HEK293 (cell line): ENCODE results near the gene PRIMA1.

Source experiments
- CTCF ChIA-PET: fragments of 350-600 bp; formaldehyde crosslinking; extraction: SDS; loops from one replicate; lab custom pipeline; 2021; ENCODE audit warnings: antibody characterized with exemption; lab: Yijun Ruan, JAX
- POLR2A ChIA-PET: fragments of 300-600 bp; formaldehyde crosslinking; extraction: SDS; loops from one replicate; lab custom pipeline; 2020; ENCODE audit warnings: antibody characterized with exemption, inconsistent platforms; lab: Yijun Ruan, JAX
- H3K27ac ChIP-seq: fragments of 200-500 bp; sonication (Bioruptor generic); 2 replicates; pipeline ENCODE4 v1.5.1; 2014; ENCODE audit warnings: low read depth, low read length, control low read depth, inconsistent platforms; ENCODE audit errors: extremely low read depth
- H3K36me3 ChIP-seq, 2 experiments: fragments of 200-500 bp in 1 of 2; sonication (Bioruptor generic) in 1 of 2; 1 replicate in 1 of 2; 2 replicates in 1 of 2; pipeline ENCODE4 v1.5.1; 2014 to 2017; ENCODE audit warnings: inconsistent platforms in 2 of 2, low read length in 2 of 2; ENCODE audit not compliant: control insufficient read depth in 2 of 2, insufficient read depth in 1 of 2
- H3K4me1 ChIP-seq: fragments of 200-500 bp; sonication (Bioruptor generic); 2 replicates; pipeline ENCODE4 v1.5.1; 2014; ENCODE audit warnings: mild to moderate bottlenecking, low read length, inconsistent platforms; ENCODE audit not compliant: control insufficient read depth, insufficient read depth
- H3K4me3 ChIP-seq: 2 replicates; pipeline ENCODE4 v1.5.1; 2011; ENCODE audit warnings: low read depth, mild to moderate bottlenecking, control low read depth, low read length, moderate library complexity
- H3K9me3 ChIP-seq: fragments of 200-500 bp; sonication (Bioruptor generic); 2 replicates; pipeline ENCODE4 v1.5.1; 2014; ENCODE audit warnings: low read depth, low read length, inconsistent platforms; ENCODE audit not compliant: control insufficient read depth, insufficient read depth
- GLIS1 ChIP-seq: fragments of 450-650 bp; formaldehyde crosslinking; IDR thresholded peaks from 2 replicates; pipeline ENCODE4 v1.5.1; 2016; ENCODE audit warnings: missing biosample characterization, missing genetic modification characterization
- HOXD13 ChIP-seq: sonication (generic); formaldehyde crosslinking; IDR thresholded peaks from 2 replicates; pipeline ENCODE4 v1.8.0; 2022; ENCODE audit warnings: missing genetic modification reagents, borderline replicate concordance
- INSM2 ChIP-seq: fragments of 450-650 bp; formaldehyde crosslinking; IDR thresholded peaks from 2 replicates; pipeline ENCODE4 v1.5.1; 2016; ENCODE audit warnings: missing biosample characterization, missing genetic modification characterization
- PBX3 ChIP-seq: sonication (generic); formaldehyde crosslinking; IDR thresholded peaks from 2 replicates; pipeline ENCODE4 v1.8.1; 2022; ENCODE audit warnings: mild to moderate bottlenecking, moderate library complexity, missing genetic modification reagents
- RBAK ChIP-seq: fragments of 450-650 bp; formaldehyde crosslinking; IDR thresholded peaks from 2 replicates; pipeline ENCODE4 v1.5.1; 2016; ENCODE audit warnings: missing biosample characterization, missing genetic modification characterization
- SP2 ChIP-seq: fragments of 450-650 bp; formaldehyde crosslinking; IDR thresholded peaks from 2 replicates; pipeline ENCODE4 v1.5.1; 2016; ENCODE audit warnings: missing biosample characterization, missing genetic modification characterization
- ZBTB49 ChIP-seq: fragments of 450-650 bp; formaldehyde crosslinking; IDR thresholded peaks from 2 replicates; pipeline ENCODE4 v1.5.1; 2016; ENCODE audit warnings: missing biosample characterization, missing genetic modification characterization, low read depth
- ZFP41 ChIP-seq: fragments of 450-650 bp; formaldehyde crosslinking; IDR thresholded peaks from 2 replicates; pipeline ENCODE4 v1.5.1; 2016; ENCODE audit warnings: missing biosample characterization, missing genetic modification characterization, borderline replicate concordance
- ZNF223 ChIP-seq: fragments of 450-650 bp; formaldehyde crosslinking; IDR thresholded peaks from 2 replicates; pipeline ENCODE4 v1.5.1; 2016; ENCODE audit warnings: missing biosample characterization, missing genetic modification characterization
- ZNF239 ChIP-seq: fragments of 450-650 bp; formaldehyde crosslinking; IDR thresholded peaks from 2 replicates; pipeline ENCODE4 v1.5.1; 2016; ENCODE audit warnings: missing biosample characterization, missing genetic modification characterization
- ZNF292 ChIP-seq: fragments of 450-650 bp; formaldehyde crosslinking; IDR thresholded peaks from 2 replicates; pipeline ENCODE4 v1.5.1; 2016; ENCODE audit warnings: low read depth, missing biosample characterization, missing genetic modification characterization, borderline replicate concordance
- ZNF341 ChIP-seq: fragments of 450-650 bp; formaldehyde crosslinking; IDR thresholded peaks from 2 replicates; pipeline ENCODE4; 2016; ENCODE audit warnings: low read depth, missing biosample characterization, missing genetic modification characterization
- ZNF354C ChIP-seq: fragments of 450-650 bp; formaldehyde crosslinking; IDR thresholded peaks from 2 replicates; pipeline ENCODE4 v1.5.1; 2016; ENCODE audit warnings: missing biosample characterization, missing genetic modification characterization, low read depth, borderline replicate concordance
- ZNF398 ChIP-seq: fragments of 450-650 bp; formaldehyde crosslinking; IDR thresholded peaks from 2 replicates; pipeline ENCODE4 v1.5.1; 2017; ENCODE audit warnings: missing biosample characterization, missing genetic modification characterization
- ZNF580 ChIP-seq: fragments of 450-650 bp; formaldehyde crosslinking; IDR thresholded peaks from 2 replicates; pipeline ENCODE4 v1.5.1; 2016; ENCODE audit warnings: missing biosample characterization, missing genetic modification characterization
- ZNF623 ChIP-seq: fragments of 450-650 bp; formaldehyde crosslinking; IDR thresholded peaks from 2 replicates; pipeline ENCODE4 v1.5.1; 2016; ENCODE audit warnings: missing biosample characterization, missing genetic modification characterization
- ZNF626 ChIP-seq: fragments of 450-650 bp; sonication (Bioruptor Pico); formaldehyde crosslinking; IDR thresholded peaks from 2 replicates; pipeline ENCODE4 v1.5.1; 2018; ENCODE audit warnings: missing biosample characterization, missing genetic modification characterization, inconsistent platforms
- ZNF629 ChIP-seq: fragments of 450-650 bp; formaldehyde crosslinking; IDR thresholded peaks from 2 replicates; pipeline ENCODE4 v1.5.1; 2017; ENCODE audit warnings: missing biosample characterization, missing genetic modification characterization
- ZNF654 ChIP-seq: fragments of 450-650 bp; formaldehyde crosslinking; IDR thresholded peaks from 2 replicates; pipeline ENCODE4 v1.5.1; 2016; ENCODE audit warnings: low read depth, missing biosample characterization, missing genetic modification characterization
- ZNF692 ChIP-seq: fragments of 450-650 bp; formaldehyde crosslinking; IDR thresholded peaks from 2 replicates; pipeline ENCODE4 v1.5.1; 2016; ENCODE audit warnings: missing biosample characterization, missing genetic modification characterization
- ZNF76 ChIP-seq: fragments of 450-650 bp; formaldehyde crosslinking; IDR thresholded peaks from 2 replicates; pipeline ENCODE4; 2016; ENCODE audit warnings: low read depth, missing biosample characterization, missing genetic modification characterization, borderline replicate concordance
- ZSCAN4 ChIP-seq: fragments of 450-650 bp; formaldehyde crosslinking; IDR thresholded peaks from 2 replicates; pipeline ENCODE4 v1.5.1; 2017; ENCODE audit warnings: missing biosample characterization, missing genetic modification characterization

PRIMA1 gene

GRCh38 chr14:93733631-93734030, 54.7 kb downstream of the PRIMA1 start:
- H3K4me3 ChIP-seq = no peak overlapping the region
- no peaks in the 10 kb centered on the region for H3K4me1 ChIP-seq
- TF ChIP-seq GLIS1 (no peak), ZNF623 (no peak), ZNF580 (tag by site-specific recombination) (no peak), RBAK (no peak), ZNF629 (tag by site-specific recombination) (no peak), ZNF654 (tag by site-specific recombination) (no peak), ZNF292 (tag by site-specific recombination) (no peak), ZNF626 (tag by site-specific recombination) (no peak)
- H3K36me3 ChIP-seq = no peaks in the 10 kb centered on the region
- CTCF ChIA-PET = no interaction called here
- H3K9me3 ChIP-seq = no peaks in the 10 kb centered on the region
- H3K27ac ChIP-seq = no peak overlapping the region
- POLR2A ChIA-PET = no interaction called here

GRCh38 chr14:93733231-93733630, 55.1 kb downstream of the PRIMA1 start:
- H3K36me3 ChIP-seq = no peaks in the 10 kb centered on the region
- ChIA-PET CTCF (no interaction called here), POLR2A (no interaction called here)
- H3K4me3 ChIP-seq = no peak overlapping the region
- TF ChIP-seq PBX3 (CRISPR knock-in tag) (no peak), ZNF76 (tag by site-specific recombination) (no peak), SP2 (tag by site-specific recombination) (no peak), ZNF239 (no peak), INSM2 (tag by site-specific recombination) (no peak), ZNF341 (tag by site-specific recombination) (no peak), ZNF354C (tag by site-specific recombination) (no peak), ZNF692 (tag by site-specific recombination) (no peak), ZFP41 (tag by site-specific recombination) (no peak), HOXD13 (no peak), ZNF398 (tag by site-specific recombination) (no peak), ZNF223 (no peak), ZSCAN4 (tag by site-specific recombination) (no peak), ZBTB49 (tag by site-specific recombination) (no peak)
- H3K27ac ChIP-seq = no peak overlapping the region
- no peaks in the 10 kb centered on the region for H3K9me3 ChIP-seq
- no peaks in the 10 kb centered on the region for H3K4me1 ChIP-seq
